Fibroblast of pulmonary artery (primary cell): ENCODE data around the gene DNAH3.
"Not testable (repeated sequence)": the region's sequence is repeated elsewhere in the genome, so short reads cannot be mapped to it uniquely, and the experiment has no call there.

Experiments used
- DNase-seq: peaks from one replicate; pipeline ENCODE4 v3.0.0-alpha.2; 2010; ENCODE audit warnings: low read depth
- H3K4me3 ChIP-seq: replicated peaks from 2 replicates; pipeline ENCODE4 v1.5.1; 2011; ENCODE audit warnings: low read depth, mild to moderate bottlenecking, control low read depth, low read length, moderate library complexity
- CTCF ChIP-seq: IDR thresholded peaks from 2 replicates; pipeline ENCODE4 v1.5.1; 2011; ENCODE audit warnings: mild to moderate bottlenecking, control low read depth, low read length, inconsistent platforms; ENCODE audit errors: missing control alignments

The DNAH3 gene

DNA sequence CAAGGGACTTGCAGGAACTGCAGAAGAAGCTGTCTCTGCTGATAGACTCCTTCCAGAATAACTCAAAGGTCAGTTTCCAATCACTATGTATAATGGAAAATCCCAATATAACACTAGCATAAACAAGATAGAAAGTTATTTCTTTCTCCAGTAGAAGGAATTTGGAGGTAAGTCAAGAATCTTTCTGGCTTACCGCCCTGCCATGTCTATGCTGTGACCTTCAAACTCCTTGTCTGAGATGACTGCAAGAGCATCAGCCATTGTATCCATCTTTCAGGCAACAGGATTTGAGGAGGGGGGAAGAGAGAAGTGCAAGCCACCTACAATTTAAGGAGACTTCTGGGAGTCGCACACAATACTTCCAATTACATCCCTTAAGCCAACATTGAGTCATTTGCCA, 10.6 kb upstream of the DNAH3 start:
- no peak overlapping the region for H3K4me3 ChIP-seq
- no peak for TF ChIP-seq CTCF
- DNase-seq, result peak; percentile 7

GRCh38 chr16:21160276-21160675, 9.6 kb upstream of the DNAH3 start:
- TF ChIP-seq CTCF, result no peak
- DNase-seq, result no peak
- no peak overlapping the region for H3K4me3 ChIP-seq

DNA sequence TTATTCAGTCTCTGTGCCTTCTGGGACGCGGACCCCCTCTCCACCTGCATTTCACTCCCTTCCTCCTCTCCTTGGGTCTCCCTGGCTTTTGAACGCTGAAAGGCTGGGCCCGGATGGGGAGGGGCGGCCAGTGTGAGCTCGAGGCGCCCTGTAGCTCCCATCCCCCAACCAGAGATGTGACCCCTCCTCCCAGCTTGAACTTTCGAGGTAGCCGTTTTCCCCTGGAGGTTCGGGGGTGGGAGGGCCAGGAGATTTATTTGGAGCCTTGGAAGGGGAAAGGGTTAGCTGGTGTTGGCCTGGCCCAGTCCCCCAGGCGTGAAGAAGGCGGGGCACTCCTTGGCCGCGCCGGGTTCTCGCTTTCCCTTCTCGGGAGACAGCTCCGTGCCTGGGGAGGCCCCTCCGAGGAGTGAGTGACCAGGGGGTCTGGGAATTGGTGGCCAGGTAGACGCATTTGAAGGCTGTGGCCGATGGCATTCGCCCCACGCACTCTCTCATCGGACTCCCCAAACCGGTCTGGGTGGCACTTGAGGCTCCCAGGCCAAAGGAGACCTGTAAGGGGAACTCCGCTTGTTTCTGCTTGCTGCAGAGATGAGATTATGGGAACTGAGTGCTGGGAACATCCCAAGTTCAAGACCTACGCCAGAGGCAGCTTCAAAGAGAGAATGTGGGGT, 8.8 kb upstream of the DNAH3 start:
- DNase-seq, result no peak
- no peak for TF ChIP-seq CTCF
- peak overlapping the region; percentile 77 for H3K4me3 ChIP-seq

DNA sequence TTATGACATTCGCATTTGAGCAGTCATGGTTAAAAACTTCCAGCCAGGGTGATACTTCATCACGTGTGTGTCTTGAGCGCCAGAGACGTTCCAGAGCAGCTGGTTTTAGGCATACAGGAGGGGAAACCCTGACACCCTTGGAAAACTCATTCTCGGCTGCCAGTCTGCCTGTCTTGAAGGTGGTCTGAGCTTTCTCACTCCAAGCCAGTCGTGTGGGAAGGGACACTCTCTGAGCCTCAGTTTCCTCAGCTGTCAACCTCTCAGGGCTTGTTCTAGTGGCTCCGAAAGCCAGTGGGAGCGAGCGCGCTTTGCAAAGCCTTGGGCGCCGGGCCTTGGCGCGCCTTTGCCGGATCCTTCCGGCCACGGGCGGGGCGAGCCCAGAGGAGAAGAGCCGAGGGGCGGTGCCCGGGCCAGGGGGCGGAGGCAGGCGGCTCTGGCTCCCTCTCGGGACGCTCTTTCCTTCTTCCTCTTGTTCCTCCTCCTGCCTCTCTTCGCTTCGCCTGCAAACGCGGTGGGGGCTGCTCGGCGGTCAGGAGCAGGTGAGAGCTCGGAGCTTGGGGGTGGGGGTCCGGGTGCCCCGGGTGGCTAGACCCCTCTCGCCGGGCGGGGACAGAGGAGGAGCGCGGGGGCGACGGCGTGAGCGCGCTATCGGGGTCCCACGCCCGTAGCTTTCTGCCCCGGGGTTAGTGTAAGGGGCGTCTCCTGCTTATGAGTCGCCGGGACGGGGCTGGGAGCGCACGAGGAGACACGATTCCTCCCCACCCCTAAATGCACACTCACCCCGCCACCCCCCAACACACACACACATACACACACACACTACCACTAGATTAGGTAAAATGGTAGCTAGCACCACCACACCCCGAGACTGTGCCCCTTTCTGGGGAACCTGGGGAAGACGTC, 7.8 kb upstream of the DNAH3 start, which contains the start of gene LDAF1:
Gene LDAF1 (plus strand): TSS at position 467 of the 903 bp plus-strand sequence. CDS start 2,509 bp downstream, outside the sequence.
- H3K4me3 ChIP-seq, result peak within 1 kb of the TSS; percentile 77
- TF ChIP-seq CTCF, result no peak
- DNase-seq, result peak; percentile 66

GRCh38 chr16:21157632-21158031, 7.0 kb upstream of the DNAH3 start:
- TF ChIP-seq CTCF, result no peak
- H3K4me3 ChIP-seq, result no peak overlapping the region
- DNase-seq, result no peak

GRCh38 chr16:21156767-21157467, 6.3 kb upstream of the DNAH3 start:
- TF ChIP-seq CTCF, result peak; percentile 70
- H3K4me3 ChIP-seq, result no peak overlapping the region
- DNase-seq, result peak; percentile 89

DNA sequence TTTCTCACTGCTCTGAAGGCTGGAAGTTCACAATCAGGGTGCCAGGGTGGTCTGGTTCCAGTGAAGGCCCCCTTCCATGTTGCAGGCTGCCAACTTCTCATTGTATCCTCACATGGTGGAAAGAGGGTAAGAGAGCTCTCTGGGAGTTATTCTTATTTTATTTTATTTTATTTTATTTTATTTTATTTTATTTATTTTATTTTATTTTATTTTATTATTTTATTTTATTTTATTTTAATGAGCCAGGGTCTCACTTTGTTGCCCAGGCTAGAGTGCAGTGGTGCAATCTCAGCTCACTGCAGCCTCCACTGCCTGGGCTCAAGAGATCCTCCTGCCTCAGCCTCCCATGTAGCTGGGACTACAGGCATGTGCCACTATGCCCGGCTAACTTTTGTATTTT, 5.4 kb upstream of the DNAH3 start:
- not testable (repeated sequence) for DNase-seq, H3K4me3 ChIP-seq

DNA sequence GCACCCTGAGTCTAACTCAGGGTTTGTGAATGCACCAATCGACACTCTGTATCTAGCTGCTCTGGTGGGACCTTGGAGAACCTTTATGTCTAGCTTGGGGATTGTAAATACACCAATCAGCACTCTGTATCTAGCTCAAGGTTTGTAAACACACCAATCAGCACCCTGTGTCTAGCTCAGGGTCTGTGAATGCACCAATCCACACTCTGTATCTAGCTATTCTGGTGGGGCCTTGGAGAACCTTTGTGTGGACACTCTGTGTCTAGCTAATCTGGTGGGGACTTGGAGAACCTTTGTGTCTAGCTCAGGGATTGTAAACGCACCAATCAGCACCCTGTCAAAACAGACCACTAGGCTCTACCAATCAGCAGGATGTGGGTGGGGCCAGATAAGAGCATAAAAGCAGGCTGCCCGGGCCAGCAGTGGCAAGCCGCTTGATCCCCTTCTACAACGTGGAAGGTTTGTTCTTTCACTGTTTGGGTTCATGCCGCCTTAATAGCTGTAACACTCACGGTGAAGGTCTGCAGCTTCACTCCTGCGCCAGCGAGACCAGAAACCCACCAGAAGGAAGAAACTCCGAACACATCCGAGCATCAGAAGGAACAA, 2.6 kb upstream of the DNAH3 start:
- H3K4me3 ChIP-seq, DNase-seq: not testable (repeated sequence)

DNA sequence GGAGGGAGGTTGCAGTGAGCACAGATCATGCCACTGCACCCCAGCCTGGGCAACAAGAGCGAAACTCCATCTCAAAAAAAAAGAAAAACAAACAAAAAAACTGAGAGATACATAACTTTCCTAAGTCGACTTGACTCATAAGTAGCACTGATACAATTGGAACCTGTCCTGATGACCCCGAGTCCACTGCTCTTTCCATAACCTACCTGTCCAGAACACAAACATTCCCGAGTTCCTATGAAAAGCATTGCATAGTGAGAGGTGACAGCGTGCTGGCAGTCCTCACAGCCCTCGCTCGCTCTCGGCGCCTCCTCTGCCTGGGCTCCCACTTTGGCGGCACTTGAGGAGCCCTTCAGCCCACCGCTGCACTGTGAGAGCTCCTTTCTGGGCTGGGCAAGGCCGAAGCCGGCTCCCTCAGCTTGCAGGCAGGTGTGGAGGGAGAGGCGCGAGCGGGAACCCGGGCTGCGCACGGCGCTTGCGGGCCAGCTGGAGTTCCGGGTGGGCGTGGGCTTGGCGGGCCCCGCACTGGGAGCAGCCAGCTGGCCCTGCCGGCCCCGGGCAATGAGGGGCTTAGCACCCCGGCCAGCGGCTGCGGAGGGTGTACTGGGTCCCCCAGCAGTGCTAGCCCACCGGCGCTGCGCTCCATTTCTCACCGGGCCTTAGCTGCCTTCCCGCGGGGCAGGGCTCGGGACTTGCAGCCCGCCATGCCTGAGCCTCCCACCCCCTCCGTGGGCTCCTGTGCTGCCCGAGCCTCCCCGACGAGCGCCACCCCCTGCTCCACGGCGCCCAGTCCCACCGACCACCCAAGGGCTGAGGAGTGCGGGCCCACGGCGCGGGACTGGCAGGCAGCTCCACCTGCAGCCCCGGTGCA, 1.7 kb upstream of the DNAH3 start:
- not testable (repeated sequence) for DNase-seq

More for the DNA sequence above, 1.7 kb upstream of the DNAH3 start:
- not testable (repeated sequence) for H3K4me3 ChIP-seq
